Mesothelial cell of epicardium (in vitro differentiated cells): ENCODE data around the gene CEP170B. TPM values are rescaled to one million over a fixed set of nuclear protein-coding genes. Genes with fewer than 3 reads are reported as not detected.
"Not testable (repeated sequence)": the region's sequence is repeated elsewhere in the genome, so short reads cannot be mapped to it uniquely, and the experiment has no call there.

Experiments
- DNase-seq, 2 experiments: peaks; one replicate each; pipeline ENCODE4 v3.0.0; 2021; ENCODE audit warnings: low spot score in 2 of 2; ENCODE audit not compliant: unreplicated experiment in 2 of 2
- H3K27ac Mint-ChIP-seq: 2 replicates; pipeline ENCODE4 v1.8.0; 2021; ENCODE audit warnings: mixed read lengths
- H3K27me3 Mint-ChIP-seq: 2 replicates; pipeline ENCODE4 v1.8.0; 2021; ENCODE audit warnings: low read depth, mixed read lengths
- H3K36me3 Mint-ChIP-seq: 2 replicates; pipeline ENCODE4 v1.8.0; 2021; ENCODE audit warnings: mixed read lengths
- H3K4me1 Mint-ChIP-seq: 2 replicates; pipeline ENCODE4 v1.8.0; 2021; ENCODE audit warnings: mixed read lengths
- H3K4me3 Mint-ChIP-seq: 2 replicates; pipeline ENCODE4 v1.8.0; 2021; ENCODE audit warnings: mild to moderate bottlenecking, moderate library complexity, mixed read lengths
- H3K9me3 Mint-ChIP-seq: 2 replicates; pipeline ENCODE4 v1.8.0; 2021; ENCODE audit warnings: mixed read lengths
- total RNA-seq: library from RNA; stranded (reverse); gene quantifications from 3 replicates; pipeline ENCODE4 v1.2.1, GENCODE V29; 2021

Gene CEP170B
- total RNA-seq, 1 donor from 2014 or later = 29.2 TPM

GRCh38 chr14:104945266-104945665 lies 80.2 kb downstream of the CEP170B start:
- H3K4me3 Mint-ChIP-seq, H3K27me3 Mint-ChIP-seq, H3K27ac Mint-ChIP-seq, H3K36me3 Mint-ChIP-seq, H3K4me1 Mint-ChIP-seq, H3K9me3 Mint-ChIP-seq, DNase-seq: not testable (repeated sequence)

Other genes with a start within 250 kb of the CEP170B start
- 90.2 to 92.8 TPM (median 92.5 TPM) in 3 replicates for gene INF2, start 175.7 kb upstream of the CEP170B start, total RNA-seq
- gene ADSS1, start 141.0 kb upstream of the CEP170B start, total RNA-seq = 14.1 to 17.1 TPM (median 14.4 TPM) in 3 replicates
- gene SIVA1, start 112.1 kb upstream of the CEP170B start, total RNA-seq = 68.7 to 70.9 TPM (median 70.9 TPM) in 3 replicates
- 116 to 122 TPM (median 117 TPM) in 3 replicates for gene AKT1, start 69.5 kb upstream of the CEP170B start, total RNA-seq
- 5.8 to 6.7 TPM (median 6.2 TPM) in 3 replicates for gene ZBTB42, start 64.2 kb upstream of the CEP170B start, total RNA-seq
- 0.58 to 0.78 TPM (median 0.75 TPM) in 3 replicates for gene PLD4, start 59.6 kb downstream of the CEP170B start, total RNA-seq
- gene AHNAK2, start 113.1 kb downstream of the CEP170B start, total RNA-seq = 2.4 to 2.8 TPM (median 2.6 TPM) in 3 replicates
- gene CLBA1, start 120.5 kb downstream of the CEP170B start, total RNA-seq = 9.0 to 10.3 TPM (median 10.2 TPM) in 3 replicates
- gene CDCA4, start 155.8 kb downstream of the CEP170B start, total RNA-seq = 31.5 to 33.9 TPM (median 32.3 TPM) in 3 replicates
- 1.0 to 1.6 TPM (median 1.1 TPM) in 3 replicates for gene GPR132, start 200.2 kb downstream of the CEP170B start, total RNA-seq